ENCODE data around the gene ETV2. TPM values are rescaled to one million over a fixed set of nuclear protein-coding genes. Genes with fewer than 3 reads are reported as not detected.

Gene ETV2
- total RNA-seq, 2 donors from 2014 or later: 1.2 to 1.3 TPM

GRCh38 chr19:35637165-35637564 is 4.4 kb upstream of the ETV2 start:
- H3K4me3 ChIP-seq (ENCODE audit: low read length): no peak overlapping the region
- DNase-seq: no peak
- no peaks in the 10 kb centered on the region for H3K27me3 ChIP-seq (ENCODE audit: control insufficient read depth, insufficient read depth, low read length, poor library complexity, severe bottlenecking)
- H3K9ac ChIP-seq (ENCODE audit: extremely low read depth, low read length, poor library complexity, severe bottlenecking): no peak overlapping the region
- Mint-ChIP-seq H3K4me1 (peaks cover 11% of the 10 kb centered on the region), H3K4me3 (no peak overlapping the region), H3K9me3 (no peaks in the 10 kb centered on the region), H3K27ac (no peak overlapping the region), H3K27me3 (ENCODE audit: insufficient read depth) (no peaks in the 10 kb centered on the region), H3K36me3 (ENCODE audit: low read depth) (peaks cover 42% of the 10 kb centered on the region)
- H3K4me1 ChIP-seq (ENCODE audit: control insufficient read depth, insufficient read depth, low read length): no peaks in the 10 kb centered on the region
- TF ChIP-seq CTCF (conservative IDR thresholded peaks at IDR 0.05): no peak
- H3K9me3 ChIP-seq (ENCODE audit: control insufficient read depth, low read length): no peaks in the 10 kb centered on the region
- WGBS, 2 experiments (ENCODE audit: insufficient coverage in 1 of 2, insufficient read length in 1 of 2): 94 to 95% methylated on average over 21 to 25 of the region's 25 CpGs
- H3K36me3 ChIP-seq (ENCODE audit: control insufficient read depth, insufficient read depth, low read length): peaks cover 45% of the 10 kb centered on the region
- no peak overlapping the region for H3K27ac ChIP-seq (ENCODE audit: low read depth, low read length)

- no peaks in the 10 kb centered on the region for H3K4me1 ChIP-seq (ENCODE audit: control insufficient read depth, insufficient read depth, low read length)
- no peaks in the 10 kb centered on the region for H3K27me3 Mint-ChIP-seq (ENCODE audit: insufficient read depth)
- no peak overlapping the region for H3K4me3 Mint-ChIP-seq
- H3K9ac ChIP-seq (ENCODE audit: extremely low read depth, low read length, poor library complexity, severe bottlenecking): no peak overlapping the region
- H3K36me3 Mint-ChIP-seq (ENCODE audit: low read depth): peaks cover 25% of the 10 kb centered on the region
- H3K27me3 ChIP-seq (ENCODE audit: control insufficient read depth, insufficient read depth, low read length, poor library complexity, severe bottlenecking): no peaks in the 10 kb centered on the region
- WGBS, 2 experiments (ENCODE audit: insufficient coverage in 1 of 2, insufficient read length in 1 of 2): 76 to 79% methylated on average over 6 of the region's 6 CpGs
- H3K36me3 ChIP-seq (ENCODE audit: control insufficient read depth, insufficient read depth, low read length): peaks cover 33% of the 10 kb centered on the region
- no peak overlapping the region for H3K27ac ChIP-seq (ENCODE audit: low read depth, low read length)
- H3K4me3 ChIP-seq (ENCODE audit: low read length): no peak overlapping the region
- H3K9me3 Mint-ChIP-seq: no peaks in the 10 kb centered on the region
- H3K4me1 Mint-ChIP-seq: peaks cover 11% of the 10 kb centered on the region
- H3K27ac Mint-ChIP-seq: no peak overlapping the region
- H3K9me3 ChIP-seq (ENCODE audit: control insufficient read depth, low read length): no peaks in the 10 kb centered on the region
- DNase-seq: no peak
- TF ChIP-seq CTCF (conservative IDR thresholded peaks at IDR 0.05): no peak
These were observed 2.3 kb upstream of the ETV2 start for GRCh38 chr19:35639321-35639639.

- H3K27me3 ChIP-seq (ENCODE audit: control insufficient read depth, insufficient read depth, low read length, poor library complexity, severe bottlenecking): no peaks in the 10 kb centered on the region
- Mint-ChIP-seq H3K36me3 (ENCODE audit: low read depth) (peaks cover 25% of the 10 kb centered on the region), H3K4me3 (no peak overlapping the region), H3K9me3 (no peaks in the 10 kb centered on the region), H3K27me3 (ENCODE audit: insufficient read depth) (no peaks in the 10 kb centered on the region), H3K27ac (no peak overlapping the region), H3K4me1 (peaks cover 11% of the 10 kb centered on the region)
- H3K27ac ChIP-seq (ENCODE audit: low read depth, low read length): no peak overlapping the region
- peaks cover 33% of the 10 kb centered on the region for H3K36me3 ChIP-seq (ENCODE audit: control insufficient read depth, insufficient read depth, low read length)
- 93 to 100% methylated on average over 2 to 6 of the region's 8 CpGs for WGBS, 2 experiments (ENCODE audit: insufficient coverage in 1 of 2, insufficient read length in 1 of 2)
- no peaks in the 10 kb centered on the region for H3K9me3 ChIP-seq (ENCODE audit: control insufficient read depth, low read length)
- no peak for DNase-seq
- no peak overlapping the region for H3K4me3 ChIP-seq (ENCODE audit: low read length)
- TF ChIP-seq CTCF (conservative IDR thresholded peaks at IDR 0.05): no peak
- H3K9ac ChIP-seq (ENCODE audit: extremely low read depth, low read length, poor library complexity, severe bottlenecking): no peak overlapping the region
- H3K4me1 ChIP-seq (ENCODE audit: control insufficient read depth, insufficient read depth, low read length): no peaks in the 10 kb centered on the region
These were observed 1.7 kb upstream of the ETV2 start for GRCh38 chr19:35639863-35640262.

Data from endodermal cell (in vitro differentiated cells).